ENCODE data around the gene KCNQ1. TPM values are rescaled to one million over a fixed set of nuclear protein-coding genes. Genes with fewer than 3 reads are reported as not detected.
A peak's percentile ranks its signal among the peaks of the same experiment; 100 is the strongest.

The KCNQ1 gene
- total RNA-seq, 1 experiment from 2014 or later = 1.0 TPM

- Mint-ChIP-seq H3K4me3 (ENCODE audit: unreplicated experiment) (peak overlapping the region; percentile 89), H3K27ac (ENCODE audit: unreplicated experiment) (peak overlapping the region; percentile 92), H3K9me3 (ENCODE audit: unreplicated experiment) (no peaks in the 10 kb centered on the region), H3K36me3 (ENCODE audit: insufficient read depth, unreplicated experiment) (peaks cover 58% of the 10 kb centered on the region), H3K4me1 (ENCODE audit: low read depth, unreplicated experiment) (no peaks in the 10 kb centered on the region), H3K27me3 (ENCODE audit: insufficient read depth, unreplicated experiment) (no peaks in the 10 kb centered on the region)
- Histone ChIP-seq H3K27me3 (replicated peaks; ENCODE audit: control insufficient read depth, insufficient read depth, low read length) (no peaks in the 10 kb centered on the region), H3K9me3 (no peaks in the 10 kb centered on the region), H3K4me1 (peaks cover 14% of the 10 kb centered on the region), H3K4me3 (ENCODE audit: low read depth, low read length) (peak overlapping the region; percentile 80), H3K36me3 (ENCODE audit: control insufficient read depth, insufficient read depth, low read length) (no peaks in the 10 kb centered on the region; the same call in 1 of the 2 replicates)
- no peak for DNase-seq
- CTCF ChIA-PET = interaction anchor here (0.6 to 2.2 kb wide), 2 partner anchors 94 to 196 kb away, joined by 5 to 18 read pairs; no protein-coding TSS in a partner anchor
- no TSS peak for BruUV-seq (replicated peaks)
- TF ChIP-seq, protein P1, sequence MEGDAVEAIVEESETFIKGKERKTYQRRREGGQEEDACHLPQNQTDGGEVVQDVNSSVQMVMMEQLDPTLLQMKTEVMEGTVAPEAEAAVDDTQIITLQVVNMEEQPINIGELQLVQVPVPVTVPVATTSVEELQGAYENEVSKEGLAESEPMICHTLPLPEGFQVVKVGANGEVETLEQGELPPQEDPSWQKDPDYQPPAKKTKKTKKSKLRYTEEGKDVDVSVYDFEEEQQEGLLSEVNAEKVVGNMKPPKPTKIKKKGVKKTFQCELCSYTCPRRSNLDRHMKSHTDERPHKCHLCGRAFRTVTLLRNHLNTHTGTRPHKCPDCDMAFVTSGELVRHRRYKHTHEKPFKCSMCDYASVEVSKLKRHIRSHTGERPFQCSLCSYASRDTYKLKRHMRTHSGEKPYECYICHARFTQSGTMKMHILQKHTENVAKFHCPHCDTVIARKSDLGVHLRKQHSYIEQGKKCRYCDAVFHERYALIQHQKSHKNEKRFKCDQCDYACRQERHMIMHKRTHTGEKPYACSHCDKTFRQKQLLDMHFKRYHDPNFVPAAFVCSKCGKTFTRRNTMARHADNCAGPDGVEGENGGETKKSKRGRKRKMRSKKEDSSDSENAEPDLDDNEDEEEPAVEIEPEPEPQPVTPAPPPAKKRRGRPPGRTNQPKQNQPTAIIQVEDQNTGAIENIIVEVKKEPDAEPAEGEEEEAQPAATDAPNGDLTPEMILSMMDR (IDR thresholded peaks at IDR 0.05; ENCODE audit: insufficient read depth in 1 of 2, low read depth in 1 of 2, low read length in 1 of 2, severe bottlenecking in 1 of 2, unreplicated experiment in 1 of 2) = no peak
- intact Hi-C loops (cut with micrococcal nuclease; ENCODE audit: unreplicated experiment) = no loop called here
- POLR2A ChIA-PET = interaction anchor here (0.6 kb wide), 1 partner anchor 95 kb away, joined by 3 read pairs; no protein-coding TSS in a partner anchor
Observed at GRCh38 chr11:2398664-2399355, 46.0 kb upstream of the KCNQ1 start.

- peaks cover 61% of the 10 kb centered on the region for H3K36me3 Mint-ChIP-seq (ENCODE audit: insufficient read depth, unreplicated experiment)
- POLR2A ChIA-PET = interaction anchor here (1.9 kb wide), 1 partner anchor 22 kb away, joined by 35 read pairs; the partner anchor contains the start of gene CD81
- Histone ChIP-seq H3K9me3 (no peaks in the 10 kb centered on the region), H3K27me3 (replicated peaks; ENCODE audit: control insufficient read depth, insufficient read depth, low read length) (no peaks in the 10 kb centered on the region), H3K4me1 (peaks cover 14% of the 10 kb centered on the region), H3K4me3 (ENCODE audit: low read depth, low read length) (peak overlapping the region; percentile 80), H3K36me3 (ENCODE audit: control insufficient read depth, insufficient read depth, low read length) (no peaks in the 10 kb centered on the region)
- CTCF ChIA-PET = interaction anchor here (2.2 kb wide), 1 partner anchor 95 kb away, joined by 18 read pairs; no protein-coding TSS in a partner anchor
- DNase-seq = peak in 1 of 2 experiments; percentile 40
- BruUV-seq (replicated peaks) = no TSS peak
- intact Hi-C loops (cut with micrococcal nuclease; ENCODE audit: unreplicated experiment) = loop anchor here (1.0 to 5.0 kb wide), 4 partner anchors 20 to 197 kb away; no protein-coding TSS in a partner anchor
- H3K4me1 Mint-ChIP-seq (ENCODE audit: low read depth, unreplicated experiment) = no peaks in the 10 kb centered on the region
- H3K27me3 Mint-ChIP-seq (ENCODE audit: insufficient read depth, unreplicated experiment) = no peaks in the 10 kb centered on the region
- H3K4me3 Mint-ChIP-seq (ENCODE audit: unreplicated experiment) = peak overlapping the region; percentile 89
- TF ChIP-seq, protein P1 (IDR thresholded peaks at IDR 0.05; ENCODE audit: insufficient read depth in 1 of 2, low read depth in 1 of 2, low read length in 1 of 2, severe bottlenecking in 1 of 2, unreplicated experiment in 1 of 2) = no peak
- peak overlapping the region; percentile 92 for H3K27ac Mint-ChIP-seq (ENCODE audit: unreplicated experiment)
- H3K9me3 Mint-ChIP-seq (ENCODE audit: unreplicated experiment) = no peaks in the 10 kb centered on the region
Observed at GRCh38 chr11:2399488-2400068, 45.2 kb upstream of the KCNQ1 start.

DNA sequence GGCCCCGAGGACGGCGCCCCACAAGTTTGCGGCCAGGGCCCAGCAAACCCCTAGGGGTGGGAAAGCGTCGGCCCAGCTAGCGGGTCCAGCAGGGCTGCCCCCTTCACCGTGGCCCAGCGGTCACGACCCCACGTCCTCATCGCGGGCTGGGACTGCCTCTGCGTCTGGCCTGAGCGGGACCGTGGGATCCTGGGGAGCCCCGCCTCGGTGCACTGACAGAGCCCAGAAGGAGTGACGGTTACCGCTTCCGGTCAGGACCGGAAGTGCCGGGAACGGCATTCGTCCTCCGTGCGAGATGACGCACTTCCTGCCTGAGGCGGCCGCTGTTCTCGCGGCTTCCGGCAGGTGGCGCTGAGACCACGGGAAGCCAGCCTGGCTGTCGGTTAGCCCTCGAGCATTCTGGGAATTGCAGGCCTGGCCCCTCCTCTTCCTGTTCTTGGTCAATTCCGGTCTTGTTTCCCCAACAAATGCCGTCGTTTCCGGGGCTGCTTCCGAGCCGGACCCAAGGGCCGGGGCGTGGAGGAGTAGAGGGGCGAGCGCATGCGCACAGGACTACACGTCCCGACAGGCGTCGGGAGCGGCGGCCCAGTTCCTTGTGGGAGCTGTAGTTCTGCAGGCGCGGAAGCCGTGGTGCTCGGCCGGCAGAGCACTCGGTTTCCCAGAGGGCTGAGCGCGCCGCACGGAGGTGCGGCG is 44.6 kb upstream of the KCNQ1 start, which contains the start of gene TSSC4:
Gene TSSC4 (plus strand): TSS at position 682 of the 693 bp plus-strand sequence. CDS start 1,884 bp downstream, outside the sequence.
- Histone ChIP-seq H3K4me3 (ENCODE audit: low read depth, low read length) (peak within 1 kb of the TSS; percentile 100), H3K9me3 (no peaks in the 10 kb centered on the region), H3K4me1 (peaks cover 14% of the 10 kb centered on the region), H3K36me3 (ENCODE audit: control insufficient read depth, insufficient read depth, low read length) (no peaks in the 10 kb centered on the region), H3K27me3 (replicated peaks; ENCODE audit: control insufficient read depth, insufficient read depth, low read length) (no peaks in the 10 kb centered on the region)
- intact Hi-C loops (cut with micrococcal nuclease; ENCODE audit: unreplicated experiment) = loop anchor here (1.0 to 5.0 kb wide), 4 partner anchors 19 to 198 kb away; no protein-coding TSS in a partner anchor
- no TSS peak for BruUV-seq (replicated peaks)
- peak; percentile 99 to 100 for DNase-seq
- CTCF ChIA-PET = interaction anchor here (0.6 to 2.2 kb wide), 18 partner anchors 8 to 592 kb away, joined by 3 to 18 read pairs (median 4); partner anchors contain the start of genes CD81 and NAP1L4
- Mint-ChIP-seq H3K4me1 (ENCODE audit: low read depth, unreplicated experiment) (no peaks in the 10 kb centered on the region), H3K9me3 (ENCODE audit: unreplicated experiment) (no peaks in the 10 kb centered on the region), H3K4me3 (ENCODE audit: unreplicated experiment) (peak within 1 kb of the TSS; percentile 89), H3K27me3 (ENCODE audit: insufficient read depth, unreplicated experiment) (no peaks in the 10 kb centered on the region), H3K27ac (ENCODE audit: unreplicated experiment) (peak within 1 kb of the TSS; percentile 92), H3K36me3 (ENCODE audit: insufficient read depth, unreplicated experiment) (peaks cover 61% of the 10 kb centered on the region)
- TF ChIP-seq, protein P1 (IDR thresholded peaks at IDR 0.05; ENCODE audit: insufficient read depth in 1 of 2, low read depth in 1 of 2, low read length in 1 of 2, severe bottlenecking in 1 of 2, unreplicated experiment in 1 of 2) = peak; percentile 94 to 97
- POLR2A ChIA-PET = interaction anchor here (0.6 to 1.9 kb wide), 15 partner anchors 17 to 614 kb away, joined by 3 to 35 read pairs (median 4); partner anchors contain the start of genes CD81 and PHLDA2

All from Caco-2 (cell line).